IPS-NIHi7 (cell line): Measurements from ENCODE around the gene CRYGB.
"Not testable (repeated sequence)": the region's sequence is repeated elsewhere in the genome, so short reads cannot be mapped to it uniquely, and the experiment has no call there.

Source experiments
- DNase-seq: peaks from one replicate; pipeline ENCODE4 v3.0.0; 2012; ENCODE audit warnings: mixed read lengths; ENCODE audit errors: extremely low spot score

The CRYGB gene

GRCh38 chr2:208117390-208117789 is 28.6 kb downstream of the CRYGB start:
- DNase-seq: not testable (repeated sequence)

GRCh38 chr2:208112969-208113368 is 33.0 kb downstream of the CRYGB start:
- peak; percentile 79 for DNase-seq

GRCh38 chr2:208112273-208112745 is 33.6 kb downstream of the CRYGB start:
- not testable (repeated sequence) for DNase-seq

GRCh38 chr2:208103616-208104015 is 42.3 kb downstream of the CRYGB start:
- DNase-seq: no peak

- DNase-seq: peak; percentile 36
Observed at GRCh38 chr2:208101716-208102631, 44.0 kb downstream of the CRYGB start.

- DNase-seq: no peak
Observed at GRCh38 chr2:208099682-208100470, 46.1 kb downstream of the CRYGB start.

GRCh38 chr2:208098701-208099100 is 47.3 kb downstream of the CRYGB start:
- DNase-seq: not testable (repeated sequence)

- no peak for DNase-seq
Observed at GRCh38 chr2:208098267-208098666, 47.7 kb downstream of the CRYGB start.

GRCh38 chr2:208097801-208098200 is 48.2 kb downstream of the CRYGB start:
- no peak for DNase-seq

- DNase-seq: no peak
Observed at GRCh38 chr2:208097313-208097712, 48.6 kb downstream of the CRYGB start.

- no peak for DNase-seq
Observed at GRCh38 chr2:208096080-208096479, 49.9 kb downstream of the CRYGB start.

- DNase-seq: no peak
Observed at GRCh38 chr2:208093128-208093527, 52.8 kb downstream of the CRYGB start.
